Activated CD4-positive, alpha-beta memory T cell treated with anti-CD3 and anti-CD28 coated beads for 36 hours (primary cell): ENCODE data around the gene C5orf58. TPM values are rescaled to one million over a fixed set of nuclear protein-coding genes. Genes with fewer than 3 reads are reported as not detected.
A peak's percentile ranks its signal among the peaks of the same experiment; 100 is the strongest.

ENCODE experiments used
- CTCF ChIA-PET: fragments of 350-600 bp; sonication (Branson Sonifier 250); formaldehyde crosslinking; loops from one replicate; lab custom pipeline; 2021; ENCODE audit warnings: antibody characterized with exemption, inconsistent platforms; lab: Charles Lee
- POLR2A ChIA-PET: fragments of 350-600 bp; sonication (Branson Sonifier 250); formaldehyde crosslinking; loops from one replicate; lab custom pipeline; 2021; ENCODE audit warnings: antibody characterized with exemption; lab: Charles Lee
- DNase-seq: peaks from one replicate; pipeline ENCODE4 v3.0.0-alpha.2; 2020
- H3K27ac Mint-ChIP-seq: one replicate; pipeline ENCODE4 v1.8.0; 2021; ENCODE audit warnings: mixed read lengths
- H3K27me3 Mint-ChIP-seq: one replicate; pipeline ENCODE4 v1.8.0; 2021; ENCODE audit warnings: mixed read lengths
- H3K36me3 Mint-ChIP-seq: one replicate; pipeline ENCODE4 v1.8.0; 2021; ENCODE audit warnings: mixed read lengths
- H3K4me1 Mint-ChIP-seq: one replicate; pipeline ENCODE4 v1.8.0; 2021; ENCODE audit warnings: low read depth, mixed read lengths
- H3K4me3 Mint-ChIP-seq: one replicate; pipeline ENCODE4 v1.8.0; 2021; ENCODE audit warnings: mild to moderate bottlenecking, mixed read lengths
- H3K9me3 Mint-ChIP-seq: one replicate; pipeline ENCODE4 v1.8.0; 2021; ENCODE audit warnings: mixed read lengths
- intact Hi-C: fragments of 100-400 bp; cut with micrococcal nuclease; formaldehyde crosslinking; loops from one replicate; pipeline ENCODE4 v1.15.1; 2023
- total RNA-seq, 2 experiments: library from RNA; stranded (reverse); gene quantifications; one replicate each; pipeline ENCODE4 v1.2.3, GENCODE V29; 2021

C5orf58 gene, protein sequence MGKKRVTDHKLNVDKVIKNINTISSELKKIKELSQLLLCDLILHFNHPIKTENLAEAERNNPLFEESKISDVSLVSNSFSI
- not detected for total RNA-seq

DNA sequence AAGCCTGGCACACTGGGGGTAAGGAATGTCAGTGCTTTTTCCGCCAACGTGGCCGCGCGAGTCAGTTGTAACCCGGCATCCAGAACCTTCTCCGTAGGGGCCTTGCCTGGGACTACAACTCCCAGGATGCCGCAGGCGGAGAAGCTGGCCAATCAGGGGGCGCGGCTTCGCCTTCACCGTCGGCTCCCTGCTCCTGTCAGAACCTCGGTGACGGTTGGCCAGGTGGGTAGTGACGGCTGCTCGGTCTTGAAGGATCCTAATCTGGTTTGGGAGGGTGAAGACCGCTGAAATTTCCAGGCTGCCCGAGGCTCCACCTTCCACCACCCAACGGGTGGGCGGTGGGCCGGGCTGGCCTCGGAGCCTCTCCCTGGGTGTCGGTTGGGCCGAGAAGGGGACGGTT, at the start of gene C5orf58:
TSS of gene C5orf58 (plus strand) at position 200 of the 400 bp plus-strand sequence. CDS start 1,992 bp downstream, outside the sequence.
- CTCF ChIA-PET = interaction anchor here (1.4 to 1.7 kb wide), 2 partner anchors 41 to 106 kb away, joined by 4 to 11 read pairs; no protein-coding TSS in a partner anchor
- Mint-ChIP-seq H3K4me3 (no peak within 1 kb of the TSS), H3K27ac (no peak within 1 kb of the TSS), H3K36me3 (peaks cover 1% of the 10 kb centered on the region), H3K9me3 (no peaks in the 10 kb centered on the region), H3K4me1 (no peaks in the 10 kb centered on the region), H3K27me3 (no peaks in the 10 kb centered on the region)
- POLR2A ChIA-PET = no interaction called here
- intact Hi-C loops = no loop called here
- DNase-seq = no peak

DNA sequence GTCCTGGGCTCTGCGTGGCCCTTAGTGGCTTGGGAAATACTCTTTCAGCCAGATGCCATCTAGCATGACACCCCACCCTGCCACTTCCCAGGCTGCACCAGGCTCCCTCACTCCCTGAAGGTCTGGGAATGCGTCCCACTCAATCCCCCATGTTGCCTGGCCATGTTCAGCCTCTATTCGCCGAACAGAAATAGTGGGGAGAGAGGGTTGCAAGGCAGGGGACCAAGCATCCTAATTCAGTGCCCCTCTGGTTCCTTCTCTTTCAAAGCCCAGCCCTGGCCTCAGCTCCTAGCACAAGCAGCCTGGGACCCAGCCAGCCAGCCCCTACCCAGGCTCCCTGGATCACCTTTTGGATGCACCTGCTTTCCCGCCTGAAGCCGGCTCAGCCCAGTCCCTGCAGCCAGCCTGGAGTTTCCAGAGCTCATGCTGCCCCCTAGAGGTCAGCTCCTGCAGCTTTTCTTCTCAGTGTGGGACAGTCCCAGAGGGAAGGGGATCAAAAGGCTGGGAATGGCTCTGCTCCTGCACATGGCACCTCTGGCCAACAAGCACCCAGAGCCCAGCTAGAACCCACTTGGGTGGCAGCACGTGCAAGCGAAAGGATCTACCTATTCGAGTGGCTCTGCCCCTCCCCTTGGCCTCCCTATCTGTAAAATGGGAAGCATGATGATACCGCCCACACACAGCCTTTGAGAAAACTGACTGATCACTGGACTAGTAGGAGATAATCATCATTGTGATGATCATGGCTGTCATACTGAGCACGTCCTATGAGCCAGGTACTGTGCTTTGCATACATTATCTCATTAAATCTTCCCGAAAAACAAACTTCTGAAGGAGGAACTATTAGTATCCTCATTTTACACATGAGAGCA, 48.7 kb upstream of the C5orf58 start:
- no peak overlapping the region for H3K4me3 Mint-ChIP-seq
- peaks cover 5% of the 10 kb centered on the region for H3K4me1 Mint-ChIP-seq
- ChIA-PET CTCF (interaction anchor here (0.6 to 5.0 kb wide), 27 partner anchors 9 to 1196 kb away, joined by 3 to 41 read pairs (median 3); no protein-coding TSS in a partner anchor), POLR2A (no interaction called here)
- DNase-seq = peak; percentile 65
- no peak overlapping the region for H3K27ac Mint-ChIP-seq
- no peaks in the 10 kb centered on the region for H3K36me3 Mint-ChIP-seq
- intact Hi-C loops = loop anchor here (1.0 kb wide), 1 partner anchor 84 kb away; no protein-coding TSS in a partner anchor
- no peaks in the 10 kb centered on the region for H3K9me3 Mint-ChIP-seq
- H3K27me3 Mint-ChIP-seq = no peaks in the 10 kb centered on the region

DNA sequence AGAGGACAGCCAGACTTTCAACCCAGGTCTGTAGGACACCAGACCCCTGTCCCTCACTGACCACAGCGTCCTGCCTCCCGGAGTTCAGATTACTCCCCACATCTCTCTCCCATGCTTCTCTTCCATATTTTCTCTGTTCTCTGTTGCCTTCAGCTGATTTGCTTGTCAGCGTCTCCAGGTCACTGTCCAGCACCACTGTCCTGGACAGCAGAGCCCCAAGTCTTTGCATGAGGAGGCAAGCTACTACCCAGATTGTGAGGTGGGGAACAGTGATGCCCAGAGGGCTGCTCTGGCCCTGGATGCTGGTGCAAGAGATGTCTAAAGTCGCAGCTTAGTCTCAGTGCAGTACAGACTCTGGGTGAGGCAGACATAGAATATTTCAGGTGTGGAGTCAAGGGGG, 48.0 kb upstream of the C5orf58 start:
- Mint-ChIP-seq H3K36me3 (no peaks in the 10 kb centered on the region), H3K9me3 (no peaks in the 10 kb centered on the region), H3K4me1 (peaks cover 5% of the 10 kb centered on the region), H3K27ac (no peak overlapping the region), H3K27me3 (no peaks in the 10 kb centered on the region), H3K4me3 (no peak overlapping the region)
- no peak for DNase-seq
- ChIA-PET POLR2A (no interaction called here), CTCF (interaction anchor here (0.6 to 5.0 kb wide), 14 partner anchors 10 to 455 kb away, joined by 3 to 41 read pairs (median 3); no protein-coding TSS in a partner anchor)
- intact Hi-C loops = loop anchor here (1.0 kb wide), 1 partner anchor 84 kb away; no protein-coding TSS in a partner anchor

DNA sequence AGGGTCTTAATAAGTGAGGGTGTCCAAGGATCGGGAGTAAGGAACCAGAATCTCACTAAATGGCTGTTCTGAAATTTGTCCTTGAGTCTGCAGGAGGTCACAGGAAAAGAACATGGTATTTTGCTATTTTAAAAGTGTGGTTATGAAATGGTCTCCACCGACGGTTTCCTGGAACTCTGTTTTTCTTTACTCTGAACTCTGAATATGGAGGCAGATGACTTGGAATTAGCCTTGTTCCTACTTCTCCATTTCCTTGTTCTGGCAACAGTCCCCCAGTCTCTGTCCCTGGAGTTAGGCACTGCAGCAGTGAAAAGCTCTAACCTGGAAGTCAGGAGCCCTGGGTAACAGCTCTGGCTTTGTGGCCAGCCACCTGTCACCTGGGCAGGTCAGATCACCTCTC, 46.6 kb upstream of the C5orf58 start:
- CTCF ChIA-PET = interaction anchor here (0.6 to 5.0 kb wide), 3 partner anchors 10 to 85 kb away, joined by 3 to 41 read pairs (median 3); partner anchors contain the start of gene FOXI1
- H3K4me1 Mint-ChIP-seq = peaks cover 5% of the 10 kb centered on the region
- no peak overlapping the region for H3K27ac Mint-ChIP-seq
- no peaks in the 10 kb centered on the region for H3K36me3 Mint-ChIP-seq
- no peak for DNase-seq
- POLR2A ChIA-PET = no interaction called here
- no peaks in the 10 kb centered on the region for H3K9me3 Mint-ChIP-seq
- H3K27me3 Mint-ChIP-seq = no peaks in the 10 kb centered on the region
- H3K4me3 Mint-ChIP-seq = no peak overlapping the region
- intact Hi-C loops = no loop called here

DNA sequence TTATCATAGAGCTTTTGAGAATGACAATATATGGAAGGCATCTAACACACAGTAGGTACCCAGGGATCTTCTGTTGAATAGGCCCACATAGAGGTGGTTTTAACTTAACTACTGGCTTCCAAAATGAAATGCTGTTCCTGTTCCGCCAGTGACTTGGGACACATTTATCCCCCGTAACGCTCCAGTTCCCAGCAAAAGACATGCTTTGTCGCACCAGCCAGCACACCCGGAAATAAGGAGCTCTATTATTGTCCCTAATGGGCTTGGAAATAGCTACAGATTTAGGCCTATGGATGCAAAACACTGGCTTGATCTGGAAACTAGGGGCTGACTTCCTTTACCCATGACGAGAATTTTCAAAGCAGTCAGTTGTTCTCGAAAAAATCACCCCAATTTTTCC, 45.9 kb upstream of the C5orf58 start:
- intact Hi-C loops = no loop called here
- no peak overlapping the region for H3K27ac Mint-ChIP-seq
- no peaks in the 10 kb centered on the region for H3K27me3 Mint-ChIP-seq
- DNase-seq = no peak
- ChIA-PET CTCF (interaction anchor here (1.5 to 5.0 kb wide), 2 partner anchors 9 to 86 kb away, joined by 3 to 41 read pairs; no protein-coding TSS in a partner anchor), POLR2A (no interaction called here)
- no peaks in the 10 kb centered on the region for H3K36me3 Mint-ChIP-seq
- H3K4me1 Mint-ChIP-seq = peaks cover 5% of the 10 kb centered on the region
- H3K9me3 Mint-ChIP-seq = no peaks in the 10 kb centered on the region
- H3K4me3 Mint-ChIP-seq = no peak overlapping the region

DNA sequence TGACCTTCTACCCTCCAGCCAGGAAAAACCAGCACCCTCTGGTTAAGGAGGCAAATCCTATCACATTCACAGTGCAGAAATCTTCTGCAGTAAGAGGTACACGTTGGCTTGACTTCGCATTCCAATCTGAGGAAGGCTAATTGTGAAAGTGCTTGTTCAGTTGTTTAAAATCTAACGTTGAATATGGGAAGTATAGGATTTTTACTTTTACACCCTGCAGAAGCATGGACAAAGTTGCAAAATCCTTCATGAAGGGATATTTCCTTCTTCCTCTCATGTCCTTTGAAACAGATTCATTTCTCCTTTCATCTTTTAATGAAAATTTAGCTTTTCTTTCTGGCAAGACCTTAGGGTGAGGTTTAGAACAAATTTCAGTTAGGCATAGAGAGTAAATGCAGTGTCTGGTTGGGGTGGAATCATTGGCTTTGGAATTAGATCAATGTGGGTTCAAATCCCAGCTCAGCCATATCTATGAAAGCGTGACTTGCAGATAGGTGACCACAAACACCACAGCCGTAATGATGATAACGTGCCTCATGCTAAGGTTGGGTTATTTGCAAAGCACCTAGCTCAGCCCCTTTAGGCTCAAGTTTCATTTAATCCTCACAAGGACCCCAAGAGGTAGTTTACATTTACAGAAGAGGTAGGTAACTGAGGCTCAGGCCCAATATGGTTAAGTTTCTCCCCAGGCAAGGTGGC, 42.2 kb upstream of the C5orf58 start:
- no peaks in the 10 kb centered on the region for H3K9me3 Mint-ChIP-seq
- ChIA-PET CTCF (no interaction called here), POLR2A (no interaction called here)
- H3K27ac Mint-ChIP-seq = no peak overlapping the region
- no peaks in the 10 kb centered on the region for H3K4me1 Mint-ChIP-seq
- no peaks in the 10 kb centered on the region for H3K36me3 Mint-ChIP-seq
- intact Hi-C loops = no loop called here
- DNase-seq = no peak
- H3K27me3 Mint-ChIP-seq = no peaks in the 10 kb centered on the region
- H3K4me3 Mint-ChIP-seq = no peak overlapping the region

DNA sequence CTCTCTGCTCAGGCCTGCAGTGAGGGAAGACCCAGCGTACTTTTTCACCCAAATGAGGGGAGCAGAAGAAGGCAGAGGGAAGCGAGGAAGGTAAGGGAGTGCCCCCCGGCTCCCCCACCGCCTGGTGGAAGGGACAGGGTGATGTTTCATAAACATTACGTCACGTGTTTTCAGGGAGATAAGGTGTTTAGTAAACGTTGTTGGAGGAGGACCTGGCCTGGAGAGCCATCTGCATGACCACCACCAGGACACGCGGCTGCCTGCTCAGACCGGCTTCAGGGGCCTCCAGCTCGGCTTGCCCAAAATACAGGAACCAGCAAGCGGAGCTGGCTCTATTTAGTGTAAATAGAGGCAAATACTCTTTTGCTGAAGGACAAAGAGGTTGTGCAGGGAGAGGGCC, 40.0 kb upstream of the C5orf58 start:
- ChIA-PET POLR2A (no interaction called here), CTCF (no interaction called here)
- H3K4me3 Mint-ChIP-seq = no peak overlapping the region
- no peaks in the 10 kb centered on the region for H3K27me3 Mint-ChIP-seq
- intact Hi-C loops = no loop called here
- DNase-seq = no peak
- H3K36me3 Mint-ChIP-seq = no peaks in the 10 kb centered on the region
- no peaks in the 10 kb centered on the region for H3K9me3 Mint-ChIP-seq
- H3K4me1 Mint-ChIP-seq = no peaks in the 10 kb centered on the region
- no peak overlapping the region for H3K27ac Mint-ChIP-seq

DNA sequence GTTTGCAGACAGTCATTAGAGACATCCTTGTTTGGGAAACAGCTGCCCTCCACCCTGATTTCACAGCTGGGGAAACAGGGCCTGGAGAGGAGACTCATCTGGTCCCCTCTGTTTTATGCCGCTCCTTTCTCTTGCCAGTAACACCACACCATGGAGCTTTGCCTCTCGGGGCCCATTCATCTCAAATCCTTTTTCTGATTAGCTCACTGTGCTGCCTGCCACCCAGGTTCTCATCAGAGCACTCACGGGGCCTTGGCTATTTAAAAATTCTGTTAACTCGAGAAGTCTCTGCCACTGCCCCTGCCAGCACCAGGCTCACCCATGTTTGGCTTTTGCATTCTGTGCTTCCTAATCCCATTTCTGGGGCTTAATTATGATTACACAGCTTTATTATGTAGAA, 36.8 kb upstream of the C5orf58 start:
- no peaks in the 10 kb centered on the region for H3K36me3 Mint-ChIP-seq
- H3K27ac Mint-ChIP-seq = no peak overlapping the region
- no peaks in the 10 kb centered on the region for H3K27me3 Mint-ChIP-seq
- DNase-seq = no peak
- ChIA-PET POLR2A (no interaction called here), CTCF (interaction anchor here (0.7 to 1.2 kb wide), 3 partner anchors 9 to 25 kb away, joined by 3 to 8 read pairs (median 3); no protein-coding TSS in a partner anchor)
- intact Hi-C loops = no loop called here
- no peaks in the 10 kb centered on the region for H3K4me1 Mint-ChIP-seq
- no peaks in the 10 kb centered on the region for H3K9me3 Mint-ChIP-seq
- no peak overlapping the region for H3K4me3 Mint-ChIP-seq

DNA sequence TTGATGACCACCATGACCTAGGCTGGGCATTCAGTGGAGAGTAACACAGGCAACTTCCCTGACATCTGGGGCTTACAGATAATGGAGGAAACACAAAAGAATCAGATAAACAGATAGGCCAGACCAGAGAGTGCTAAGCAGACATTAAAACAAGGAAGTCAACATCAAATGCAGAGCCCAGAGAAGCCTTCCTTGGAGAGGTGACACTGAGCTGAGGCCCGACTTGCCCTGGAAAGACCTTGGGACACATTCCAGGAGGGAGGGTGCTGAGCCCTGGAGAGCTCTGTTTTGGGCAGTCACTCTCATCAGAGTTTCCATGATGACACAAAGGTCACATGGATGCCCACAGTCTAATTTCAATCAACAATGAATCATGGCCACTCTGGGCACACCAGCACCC, 31.9 kb upstream of the C5orf58 start:
- H3K27ac Mint-ChIP-seq = no peak overlapping the region

DNA sequence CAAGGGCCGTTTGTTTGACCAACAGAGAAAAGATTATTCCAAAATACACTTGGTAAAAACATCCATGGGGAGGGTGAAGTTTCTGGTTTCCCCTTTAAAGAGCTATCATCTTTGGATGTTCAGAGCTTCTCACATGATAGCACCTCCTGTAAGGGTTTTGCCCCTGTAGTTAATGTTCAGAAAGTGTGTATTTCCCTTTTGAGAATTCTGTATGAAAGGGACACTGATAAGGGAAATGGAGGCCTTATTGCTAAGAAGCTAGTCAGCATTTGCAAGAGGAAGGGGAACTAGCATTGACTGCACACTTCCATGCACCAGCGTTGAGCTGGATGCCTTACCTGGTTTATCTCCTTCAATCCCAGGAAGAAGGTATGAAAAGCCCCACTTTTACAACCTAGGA, 31.5 kb upstream of the C5orf58 start:
- Mint-ChIP-seq H3K4me1 (no peaks in the 10 kb centered on the region), H3K9me3 (no peaks in the 10 kb centered on the region), H3K27ac (no peak overlapping the region), H3K4me3 (no peak overlapping the region), H3K27me3 (peaks cover 4% of the 10 kb centered on the region), H3K36me3 (no peaks in the 10 kb centered on the region)
- intact Hi-C loops = no loop called here
- ChIA-PET POLR2A (no interaction called here), CTCF (interaction anchor here (1.2 to 2.1 kb wide), 2 partner anchors 17 to 25 kb away, joined by 3 to 4 read pairs; no protein-coding TSS in a partner anchor)
- DNase-seq = no peak

More for the DNA sequence above, 31.9 kb upstream of the C5orf58 start:
- no peak for DNase-seq
- no peak overlapping the region for H3K4me3 Mint-ChIP-seq
- no peaks in the 10 kb centered on the region for H3K9me3 Mint-ChIP-seq
- intact Hi-C loops = no loop called here
- peaks cover 4% of the 10 kb centered on the region for H3K27me3 Mint-ChIP-seq
- CTCF ChIA-PET = interaction anchor here (1.2 to 2.1 kb wide), 2 partner anchors 17 to 25 kb away, joined by 3 to 4 read pairs; no protein-coding TSS in a partner anchor
- no peaks in the 10 kb centered on the region for H3K36me3 Mint-ChIP-seq
- no peaks in the 10 kb centered on the region for H3K4me1 Mint-ChIP-seq
- POLR2A ChIA-PET = no interaction called here

DNA sequence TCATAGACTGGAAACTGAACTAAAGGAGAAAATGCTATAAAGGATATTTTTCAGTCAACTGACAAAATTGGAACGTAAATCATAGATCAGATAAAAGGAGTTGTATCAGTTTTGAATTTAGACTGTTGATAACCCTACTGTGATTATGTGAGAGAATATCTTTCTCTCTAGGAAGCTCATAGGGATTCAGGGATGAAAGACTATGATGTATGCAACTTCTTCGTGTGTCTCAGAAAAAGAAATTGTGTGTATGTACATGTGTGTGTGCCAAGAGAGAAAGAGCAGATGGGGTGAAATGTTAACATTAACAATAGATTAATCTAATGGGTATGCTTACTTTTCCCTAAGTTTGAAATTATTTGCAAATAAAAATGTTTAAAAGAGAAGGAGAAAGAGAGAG, 30.7 kb upstream of the C5orf58 start:
- H3K36me3 Mint-ChIP-seq = no peaks in the 10 kb centered on the region
- no peak overlapping the region for H3K27ac Mint-ChIP-seq
- ChIA-PET CTCF (interaction anchor here (1.2 to 2.1 kb wide), 2 partner anchors 18 to 24 kb away, joined by 3 to 4 read pairs; no protein-coding TSS in a partner anchor), POLR2A (no interaction called here)
- intact Hi-C loops = no loop called here
- H3K4me1 Mint-ChIP-seq = no peaks in the 10 kb centered on the region
- no peak overlapping the region for H3K4me3 Mint-ChIP-seq
- no peaks in the 10 kb centered on the region for H3K9me3 Mint-ChIP-seq
- no peak for DNase-seq
- peaks cover 4% of the 10 kb centered on the region for H3K27me3 Mint-ChIP-seq

DNA sequence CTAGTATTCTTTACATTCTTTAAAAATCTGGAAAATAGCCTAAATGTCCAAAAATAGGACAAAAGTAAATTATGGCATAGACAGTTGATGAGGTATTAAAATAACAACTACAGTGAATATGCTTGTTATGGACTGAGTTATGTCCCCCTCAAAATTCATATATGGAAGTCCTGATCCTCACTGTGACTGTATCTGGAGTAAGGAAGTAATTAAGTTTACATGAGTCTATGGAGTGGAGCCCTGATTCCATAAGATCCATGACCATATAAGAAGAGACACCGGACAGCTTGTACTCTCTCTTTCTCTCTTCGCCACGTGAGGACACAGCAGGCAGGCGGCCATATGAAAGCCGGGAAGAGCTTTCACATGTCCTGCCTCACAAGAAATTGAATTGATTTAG, 28.6 kb upstream of the C5orf58 start:
- CTCF ChIA-PET = no interaction called here
- H3K4me1 Mint-ChIP-seq = no peaks in the 10 kb centered on the region
- H3K4me3 Mint-ChIP-seq = no peak overlapping the region
- H3K27me3 Mint-ChIP-seq = peaks cover 4% of the 10 kb centered on the region
- no peak overlapping the region for H3K27ac Mint-ChIP-seq
- intact Hi-C loops = no loop called here
- no peaks in the 10 kb centered on the region for H3K36me3 Mint-ChIP-seq
- DNase-seq = no peak
- POLR2A ChIA-PET = no interaction called here
- no peaks in the 10 kb centered on the region for H3K9me3 Mint-ChIP-seq
